Measurements from ENCODE around the gene STK10. TPM values are rescaled to one million over a fixed set of nuclear protein-coding genes. Genes with fewer than 3 reads are reported as not detected.

The STK10 gene
- polyA plus RNA-seq, 1 of the 3 experiments (the other 2 are of a cell fraction): 11.0 TPM

- TF ChIP-seq NFIC (IDR thresholded peaks at IDR 0.05; ENCODE audit: borderline replicate concordance) (no peak), EP300 (IDR thresholded peaks at IDR 0.05; ENCODE audit: borderline replicate concordance in 1 of 2, low read depth in 1 of 2, low read length in 1 of 2) (no peak), NRF1 (IDR thresholded peaks at IDR 0.05; ENCODE audit: low read depth, low read length) (no peak), SIN3A (IDR thresholded peaks at IDR 0.05; ENCODE audit: borderline replicate concordance, low read depth, low read length) (no peak), USF1 (IDR thresholded peaks at IDR 0.05; ENCODE audit: borderline replicate concordance, low read depth) (no peak), FOXJ3 (CRISPR knock-in tag; IDR thresholded peaks at IDR 0.05) (no peak), EZH2phosphoT487 (IDR thresholded peaks at IDR 0.05; ENCODE audit: borderline replicate concordance, low read depth) (no peak), CTCF (IDR thresholded peaks at IDR 0.05) (no peak), MEF2A (IDR thresholded peaks at IDR 0.05; ENCODE audit: borderline replicate concordance, low read depth) (no peak), REST (IDR thresholded peaks at IDR 0.05; ENCODE audit: low read depth, low read length) (no peak), RXRA (IDR thresholded peaks at IDR 0.05; ENCODE audit: borderline replicate concordance, low read depth) (no peak), FOXM1 (IDR thresholded peaks at IDR 0.05; ENCODE audit: low read depth) (no peak), USF2 (IDR thresholded peaks at IDR 0.05; ENCODE audit: borderline replicate concordance, low read depth, low read length) (no peak), POLR2AphosphoS5 (IDR thresholded peaks at IDR 0.05; ENCODE audit: low read depth, low read length) (no peak), FOSL2 (IDR thresholded peaks at IDR 0.05; ENCODE audit: borderline replicate concordance, low read depth) (no peak)
- Histone ChIP-seq H4K20me1 (ENCODE audit: insufficient read depth) (no peaks in the 10 kb centered on the region), H3K79me2 (ENCODE audit: insufficient read depth) (no peaks in the 10 kb centered on the region), H3K4me2 (no peak overlapping the region), H3K36me3 (replicated peaks in 1 of 2; ENCODE audit: control insufficient read depth in 1 of 2, insufficient read depth in 2 of 2, low read length in 1 of 2) (peaks cover 7 to 10% of the 10 kb centered on the region in 2 experiments), H3K27ac (ENCODE audit: low read depth in 2 of 2, low read length in 1 of 2) (no peak overlapping the region), H3K4me1 (ENCODE audit: control insufficient read depth in 1 of 2, insufficient read depth in 2 of 2, low read depth in 1 of 2, low read length in 1 of 2) (no peaks in the 10 kb centered on the region), H2AFZ (ENCODE audit: low read depth) (no peak overlapping the region), H3K9me2 (no peaks in the 10 kb centered on the region), H3K4me3 (ENCODE audit: low read depth in 2 of 2, low read length in 1 of 2) (no peak overlapping the region), H3K9ac (no peak overlapping the region), H3K9me3 (no peaks in the 10 kb centered on the region), H3K27me3 (ENCODE audit: insufficient read depth) (no peaks in the 10 kb centered on the region), H3F3A (replicated peaks; ENCODE audit: insufficient read depth) (no peaks in the 10 kb centered on the region)
- ChIA-PET CTCF (interaction anchor here (0.9 to 1.7 kb wide), 3 partner anchors 38 to 623 kb away, joined by 3 to 8 read pairs (median 6); no protein-coding TSS in a partner anchor), POLR2A (no interaction called here)
- DNase-seq: no peak
- 99% methylated on average over 13 of the region's 13 CpGs for WGBS (ENCODE audit: low lambda C conversion rate)
These were observed 145.8 kb downstream of the STK10 start for GRCh38 chr5:172042183-172042582.
